Measurements from ENCODE around the gene LPIN1. TPM values are rescaled to one million over a fixed set of nuclear protein-coding genes. Genes with fewer than 3 reads are reported as not detected.
A peak's percentile ranks its signal among the peaks of the same experiment; 100 is the strongest.
"Not testable (repeated sequence)": the region's sequence is repeated elsewhere in the genome, so short reads cannot be mapped to it uniquely, and the experiment has no call there.

LPIN1 gene
- total RNA-seq, 1 experiment from 2014 or later = 15.7 TPM

DNA sequence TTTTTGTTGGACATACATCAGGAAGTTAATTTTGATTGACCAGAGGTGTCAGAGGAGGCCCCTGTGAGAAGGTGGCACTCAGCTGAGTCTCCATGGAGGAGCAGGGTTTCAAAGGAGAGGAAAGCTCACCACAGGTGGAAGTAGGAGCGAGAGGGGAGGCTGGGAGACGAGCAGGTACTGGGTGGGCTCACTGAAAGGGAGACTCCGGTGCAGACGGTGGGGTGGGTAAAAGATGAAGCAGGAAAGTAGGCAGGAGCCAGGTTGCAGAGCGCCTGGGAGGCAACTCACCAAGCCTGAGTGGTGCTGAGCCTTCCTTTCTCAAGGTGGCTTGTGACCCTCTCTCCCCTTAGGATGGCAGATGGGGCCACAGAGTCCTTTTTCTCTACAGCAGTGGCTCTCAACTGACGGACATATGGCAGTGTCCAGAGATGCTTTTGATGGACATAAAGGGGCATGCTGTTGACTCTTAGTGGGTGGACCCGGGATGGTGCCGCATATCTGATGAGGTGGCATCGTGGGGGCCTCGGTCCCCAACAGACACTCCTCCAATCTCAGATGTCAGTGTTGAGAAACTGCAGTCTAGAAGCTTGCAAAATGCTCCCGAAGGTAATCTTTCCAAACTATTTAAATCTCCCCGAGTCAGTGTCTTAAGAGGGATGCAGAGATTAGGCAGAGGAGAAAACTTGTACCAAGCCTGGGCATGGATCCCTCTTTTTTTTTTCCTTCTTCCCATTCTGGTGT, 64.0 kb downstream of the LPIN1 start:
- no peak for DNase-seq (ENCODE audit: low read depth)

- DNase-seq (ENCODE audit: low read depth) = no peak
Measured at GRCh38 chr2:11811036-11811654, 64.7 kb downstream of the LPIN1 start.

DNA sequence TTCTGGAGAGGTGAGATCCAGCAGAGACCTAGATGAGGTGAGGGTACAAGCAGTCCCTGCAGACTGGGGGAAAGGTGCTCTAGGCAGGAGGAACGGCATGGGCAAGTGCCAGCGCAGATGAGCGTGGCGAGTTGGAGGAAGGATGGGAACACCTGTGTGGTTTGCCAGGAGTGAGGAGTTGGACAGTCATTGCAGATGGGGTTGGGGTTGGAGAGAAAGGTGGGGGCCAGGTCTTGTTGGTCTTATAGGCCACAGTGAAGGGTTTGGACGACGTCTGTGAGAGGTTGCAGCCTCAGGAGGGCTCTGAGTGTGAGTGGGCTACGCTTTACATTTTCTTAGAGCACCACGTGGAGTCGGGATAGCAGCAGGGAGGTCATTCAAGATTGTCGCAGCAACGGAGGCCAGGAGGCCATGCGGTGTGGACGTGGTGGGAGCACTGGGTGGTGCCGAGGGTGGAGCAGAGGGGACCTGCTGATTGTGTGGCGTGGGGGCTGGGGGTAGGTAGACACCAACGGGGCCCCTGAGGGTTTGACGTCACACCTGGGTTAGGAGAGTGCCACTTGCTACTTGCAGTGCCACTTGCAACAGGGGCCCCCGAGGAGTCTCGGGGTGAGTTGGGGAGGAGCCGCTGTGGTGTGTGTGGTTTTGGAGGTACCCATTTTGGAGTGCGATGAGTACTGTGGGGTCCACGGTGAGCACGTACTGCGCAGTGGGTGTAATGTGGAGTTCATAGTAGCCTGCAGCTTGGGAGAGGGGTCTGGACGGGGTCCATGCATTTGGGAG, 66.2 kb downstream of the LPIN1 start:
- no peak for DNase-seq (ENCODE audit: low read depth)

DNA sequence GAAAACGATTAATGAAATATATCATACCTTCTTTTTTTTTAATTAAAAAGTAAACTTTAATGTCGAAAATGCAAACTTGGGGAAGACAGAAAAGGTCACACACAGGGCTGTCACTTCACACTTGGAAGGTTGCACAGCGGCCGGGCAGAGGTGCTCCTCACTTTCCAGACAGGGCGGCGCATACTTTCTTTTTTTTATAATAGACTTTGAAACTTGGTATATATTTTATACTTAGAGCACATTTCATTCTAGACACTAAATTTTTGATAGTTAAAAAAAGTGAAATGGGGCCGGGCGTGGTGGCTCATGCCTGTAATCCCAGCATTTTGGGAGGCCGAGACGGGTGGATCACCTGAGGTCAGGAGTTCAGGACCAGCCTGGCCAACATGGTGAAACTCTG, 66.9 kb downstream of the LPIN1 start:
- DNase-seq (ENCODE audit: low read depth) = not testable (repeated sequence)

GRCh38 chr2:11813951-11814350, 67.5 kb downstream of the LPIN1 start:
- DNase-seq (ENCODE audit: low read depth) = no peak

DNA sequence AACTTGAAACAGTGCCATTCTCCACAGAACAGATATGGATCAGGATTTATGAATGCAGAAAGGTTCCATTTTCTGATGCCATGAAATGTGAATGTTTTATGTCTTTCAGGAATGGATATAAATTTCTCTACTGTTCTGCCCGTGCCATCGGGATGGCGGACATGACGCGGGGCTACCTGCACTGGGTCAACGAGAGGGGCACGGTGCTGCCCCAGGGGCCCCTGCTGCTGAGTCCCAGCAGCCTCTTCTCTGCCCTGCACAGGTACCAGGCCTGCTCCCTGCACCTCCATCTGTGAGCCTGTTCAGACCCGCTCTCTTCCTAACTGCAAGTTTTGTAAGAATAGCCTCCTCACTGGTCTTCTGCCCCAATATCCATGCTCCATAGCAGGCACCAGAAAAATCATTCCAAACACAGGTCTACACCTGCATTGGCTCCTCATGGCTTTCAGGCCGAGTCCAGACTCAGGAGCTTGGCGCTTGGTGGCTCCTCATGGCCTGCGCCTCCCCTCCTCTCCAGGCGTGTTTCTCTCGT, 68.6 kb downstream of the LPIN1 start:
- DNase-seq (ENCODE audit: low read depth) = no peak

DNA sequence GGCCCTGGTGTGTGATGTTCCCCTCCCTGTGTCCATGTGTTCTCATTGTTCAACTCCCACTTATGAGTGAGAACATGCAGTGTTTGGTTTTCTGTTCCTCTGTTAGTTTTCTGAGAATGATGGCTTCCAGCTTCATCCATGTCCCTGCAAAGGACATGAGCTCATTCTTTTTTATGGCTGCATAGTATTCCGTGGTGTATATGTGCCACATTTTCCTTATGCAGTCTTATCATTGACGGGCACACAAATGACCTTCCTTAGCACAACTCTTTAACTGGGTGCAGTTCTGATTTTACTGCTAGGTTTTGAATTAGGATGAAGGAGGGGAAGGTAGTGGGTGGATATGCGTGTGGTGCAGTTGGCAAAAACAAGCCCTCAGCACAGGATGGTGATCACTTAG, 70.5 kb downstream of the LPIN1 start:
- not testable (repeated sequence) for DNase-seq (ENCODE audit: low read depth)

DNA sequence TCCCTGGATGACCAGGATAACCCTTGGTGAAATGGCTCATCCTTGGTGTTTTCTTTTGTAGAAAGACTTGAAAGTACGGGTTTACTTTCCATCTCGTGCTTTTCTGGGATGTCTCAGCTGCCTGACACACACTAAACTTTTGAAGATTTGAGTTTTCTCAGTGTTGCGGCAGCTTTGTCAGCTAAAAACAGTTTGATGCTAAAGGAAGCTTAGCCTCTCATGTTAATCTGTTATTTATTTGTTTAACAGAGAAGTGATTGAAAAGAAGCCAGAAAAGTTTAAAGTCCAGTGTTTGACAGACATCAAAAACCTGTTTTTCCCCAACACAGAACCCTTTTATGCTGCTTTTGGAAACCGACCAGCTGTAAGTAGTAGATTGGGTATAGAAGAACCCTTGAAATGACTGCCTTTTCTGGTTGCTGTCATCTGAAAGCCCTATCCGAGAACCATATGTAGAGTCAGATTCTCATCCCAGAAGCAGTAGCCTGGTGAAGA, 72.8 kb downstream of the LPIN1 start:
- no peak for DNase-seq (ENCODE audit: low read depth)

DNA sequence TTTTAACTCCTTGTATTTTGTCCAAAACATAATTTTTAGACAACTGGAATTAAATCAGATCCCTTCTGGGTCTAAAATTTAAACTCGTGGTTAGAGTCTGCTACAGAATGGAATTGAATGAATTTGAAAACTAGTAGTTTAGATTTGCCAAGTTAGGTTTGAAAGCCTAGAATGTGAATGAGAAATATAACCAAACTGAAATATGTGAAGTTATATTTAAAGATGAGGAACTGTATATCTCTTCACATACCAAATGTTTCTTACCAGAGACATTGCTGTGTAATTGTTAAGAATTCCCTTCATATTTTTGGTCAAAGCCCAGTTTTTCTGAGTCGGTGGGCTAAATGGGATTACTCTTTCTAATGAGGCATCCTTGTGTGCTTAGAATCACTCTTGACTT, 74.2 kb downstream of the LPIN1 start:
- DNase-seq (ENCODE audit: low read depth) = no peak

- no peak for DNase-seq (ENCODE audit: low read depth)
Measured at GRCh38 chr2:11821705-11822104, 75.3 kb downstream of the LPIN1 start.

DNA sequence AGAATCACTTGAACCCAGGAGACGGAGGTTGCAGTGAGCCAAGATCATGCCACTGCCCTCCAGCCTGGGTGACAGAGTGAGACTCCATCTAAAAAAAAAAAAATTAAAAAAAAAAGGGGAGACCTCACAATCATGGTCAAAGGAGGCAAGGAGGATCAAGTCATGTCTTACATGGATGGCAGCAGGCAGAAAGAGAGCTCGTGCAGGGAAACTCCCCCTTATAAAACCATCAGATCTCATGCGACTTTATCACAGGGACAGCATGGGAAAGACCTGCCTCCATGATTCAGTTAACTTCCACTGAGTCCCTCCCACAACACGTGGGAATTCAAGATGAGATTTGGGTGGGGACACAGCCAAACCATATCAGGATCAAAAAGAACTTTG, 75.9 kb downstream of the LPIN1 start:
- not testable (repeated sequence) for DNase-seq (ENCODE audit: low read depth)

- no peak for DNase-seq (ENCODE audit: low read depth)
Measured at GRCh38 chr2:11822746-11823451, 76.5 kb downstream of the LPIN1 start.

DNA sequence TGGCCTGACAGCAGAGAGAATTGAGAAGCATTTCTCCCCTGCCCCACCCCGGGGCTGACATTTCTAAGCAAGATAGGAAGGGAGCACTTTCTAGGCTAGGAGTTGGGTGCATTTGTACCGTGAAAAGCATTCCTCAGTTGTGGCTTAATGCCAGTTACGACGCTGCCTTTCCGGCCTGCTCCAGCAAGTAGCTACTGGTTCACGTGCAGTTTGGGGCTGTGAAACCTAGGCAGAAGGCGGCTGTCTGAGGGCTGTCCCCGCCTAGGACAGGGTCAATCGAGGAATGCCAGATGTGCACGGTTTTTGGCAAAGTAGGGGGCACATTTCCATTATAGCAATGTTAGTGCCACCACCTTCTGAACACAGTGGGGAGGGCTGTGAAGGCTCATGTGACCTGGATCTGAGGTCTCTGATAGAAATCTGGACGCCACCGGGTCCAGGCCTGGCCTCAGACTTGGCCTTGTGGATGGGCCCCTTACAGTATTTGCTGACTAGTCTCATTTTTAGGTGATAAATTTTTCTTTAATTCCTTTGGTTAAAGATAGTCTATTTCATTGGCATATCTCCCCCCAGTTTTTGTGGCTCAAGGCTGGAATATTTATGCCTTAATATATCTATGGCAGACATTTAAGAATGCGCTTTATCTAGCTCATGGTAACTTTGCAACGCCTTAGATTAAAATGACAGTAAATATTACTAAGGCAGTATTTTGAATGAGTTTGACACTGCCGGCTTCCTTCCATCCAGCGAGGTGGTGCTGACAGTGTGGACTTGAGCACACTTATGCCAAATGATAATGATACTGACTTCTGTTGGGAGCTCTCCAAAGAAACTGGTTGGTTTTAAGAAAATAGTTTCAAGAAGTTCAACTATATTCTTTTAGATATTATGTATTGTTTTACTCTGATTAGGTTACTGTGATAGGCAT, 78.7 kb downstream of the LPIN1 start:
- DNase-seq (ENCODE audit: low read depth) = no peak

- no peak for DNase-seq (ENCODE audit: low read depth)
Measured at GRCh38 chr2:11827547-11827946, 81.1 kb downstream of the LPIN1 start.

- no peak for DNase-seq (ENCODE audit: low read depth)
Measured at GRCh38 chr2:11828933-11829323, 82.5 kb downstream of the LPIN1 start.

DNA sequence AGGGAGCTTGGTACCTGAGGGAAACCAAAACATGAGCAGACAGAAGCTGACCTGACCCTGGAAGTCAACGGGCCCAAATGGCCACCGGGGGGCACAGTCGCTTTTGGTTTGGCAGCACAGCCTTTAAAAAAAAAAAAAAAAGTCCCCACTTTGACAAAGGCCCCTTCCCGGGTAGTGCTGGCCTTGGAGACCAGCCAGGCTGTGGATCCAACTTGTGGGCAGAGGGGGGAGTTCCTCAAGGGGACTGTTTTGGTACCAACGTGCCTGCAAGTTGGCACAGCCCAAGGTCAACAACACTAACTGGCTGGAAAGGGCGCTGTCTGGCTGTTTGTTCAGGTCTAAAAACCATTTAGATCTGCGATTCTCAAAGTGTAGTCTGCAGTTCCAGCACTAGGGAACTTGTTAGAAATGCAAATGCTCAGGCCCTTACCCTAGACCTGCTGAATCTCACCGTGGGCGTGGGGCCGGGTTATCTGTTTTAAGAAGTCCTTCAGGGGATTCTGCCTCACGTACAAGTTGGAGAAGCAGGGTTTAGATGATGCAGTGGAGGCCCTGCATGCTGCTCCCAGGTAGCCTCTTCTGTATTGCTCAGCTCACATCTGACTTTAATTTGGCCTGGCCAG, 83.0 kb downstream of the LPIN1 start:
- DNase-seq (ENCODE audit: low read depth) = peak; percentile 80

- peak; percentile 98 for DNase-seq (ENCODE audit: low read depth)
Measured at GRCh38 chr2:11829947-11830707, 83.7 kb downstream of the LPIN1 start.

- DNase-seq (ENCODE audit: low read depth) = no peak
Measured at GRCh38 chr2:11830708-11831301, 84.4 kb downstream of the LPIN1 start.

DNA sequence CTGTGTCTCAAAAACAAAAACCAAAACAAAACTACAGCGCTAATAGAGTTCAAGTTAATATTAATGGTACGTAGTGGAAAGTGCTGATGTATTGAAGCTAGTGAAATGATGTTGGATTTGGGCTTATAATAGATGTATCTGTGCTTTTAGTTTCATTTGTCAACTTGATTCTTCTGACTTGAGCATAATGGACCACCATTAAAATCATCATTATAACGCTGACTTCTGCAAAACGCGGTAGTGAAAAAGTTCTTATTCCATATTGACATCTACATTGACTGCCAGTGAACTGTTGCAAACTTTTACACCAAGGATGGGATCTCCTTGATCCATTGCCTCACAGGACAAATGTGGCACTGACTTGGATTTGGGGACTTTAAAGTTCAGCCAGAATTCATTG, 85.0 kb downstream of the LPIN1 start:
- no peak for DNase-seq (ENCODE audit: low read depth)

Measured in LHCN-M2 (cell line).